Ishikawa (cell line): Measurements from ENCODE around the gene DST.

ENCODE experiments used
- CEBPB ChIP-seq: IDR thresholded peaks from 2 replicates; pipeline ENCODE4 v1.6.1; 2012
- CREB1 ChIP-seq: IDR thresholded peaks from 2 replicates; pipeline ENCODE4 v1.6.1; 2012; ENCODE audit warnings: low read depth
- EGR1 ChIP-seq: IDR thresholded peaks from 2 replicates; pipeline ENCODE4 v1.6.1; 2012
- EP300 ChIP-seq: IDR thresholded peaks from 2 replicates; pipeline ENCODE4 v1.6.1; 2012; ENCODE audit warnings: borderline replicate concordance
- FOXM1 ChIP-seq: IDR thresholded peaks from 2 replicates; pipeline ENCODE4 v1.6.1; 2012; ENCODE audit warnings: low read depth, borderline replicate concordance
- NFIC ChIP-seq: IDR thresholded peaks from 2 replicates; pipeline ENCODE4 v1.6.1; 2012
- RAD21 ChIP-seq: IDR thresholded peaks from 2 replicates; pipeline ENCODE4 v1.6.1; 2012; ENCODE audit warnings: low read depth
- TAF1 ChIP-seq: IDR thresholded peaks from 2 replicates; pipeline ENCODE4 v1.6.1; 2012; ENCODE audit warnings: low read depth, mild to moderate bottlenecking
- TCF12 ChIP-seq: IDR thresholded peaks from 2 replicates; pipeline ENCODE4 v1.6.1; 2012; ENCODE audit warnings: low read depth
- TEAD4 ChIP-seq: IDR thresholded peaks from 2 replicates; pipeline ENCODE4 v1.6.1; 2012
- YY1 ChIP-seq: IDR thresholded peaks from 2 replicates; pipeline ENCODE4 v1.6.1; 2012; ENCODE audit warnings: low read depth
- ZBTB7A ChIP-seq: IDR thresholded peaks from 2 replicates; pipeline ENCODE4 v1.6.1; 2012; ENCODE audit warnings: low read depth
- TF ChIP-seq, protein P1 (sequence below): IDR thresholded peaks from 2 replicates; pipeline ENCODE4 v1.6.1; 2012
- TF ChIP-seq, protein P2 (sequence below): IDR thresholded peaks from 2 replicates; pipeline ENCODE4 v1.6.1; 2012
- TF ChIP-seq, protein P3 (sequence below): IDR thresholded peaks from 2 replicates; pipeline ENCODE4 v1.6.1; 2012; ENCODE audit warnings: low read depth, mild to moderate bottlenecking

DST gene

DNA sequence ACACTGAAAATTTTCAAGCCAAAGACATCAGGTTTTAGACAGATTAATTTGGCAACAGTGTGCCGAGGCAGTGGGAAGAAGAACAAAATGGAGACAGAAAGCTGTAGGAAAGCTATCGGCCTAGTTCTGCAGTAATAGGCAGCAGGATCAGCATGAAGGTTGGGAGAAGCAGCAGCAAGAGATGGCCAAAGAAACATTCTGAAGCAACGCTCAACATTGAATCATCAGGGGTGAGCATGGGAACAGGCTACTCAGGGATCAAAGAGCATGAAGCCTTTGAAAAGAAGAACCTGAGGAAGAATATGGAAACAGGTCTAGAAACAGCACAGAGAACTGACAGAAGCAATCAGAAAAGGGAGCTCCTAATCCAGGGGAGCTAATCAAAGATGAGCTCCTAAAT lies 7.1 kb upstream of the DST start:
- no peak for TF ChIP-seq NFIC
- TF ChIP-seq FOXM1, result no peak
- TF ChIP-seq, protein P1, sequence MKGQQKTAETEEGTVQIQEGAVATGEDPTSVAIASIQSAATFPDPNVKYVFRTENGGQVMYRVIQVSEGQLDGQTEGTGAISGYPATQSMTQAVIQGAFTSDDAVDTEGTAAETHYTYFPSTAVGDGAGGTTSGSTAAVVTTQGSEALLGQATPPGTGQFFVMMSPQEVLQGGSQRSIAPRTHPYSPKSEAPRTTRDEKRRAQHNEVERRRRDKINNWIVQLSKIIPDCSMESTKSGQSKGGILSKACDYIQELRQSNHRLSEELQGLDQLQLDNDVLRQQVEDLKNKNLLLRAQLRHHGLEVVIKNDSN, result no peak
- no peak for TF ChIP-seq CEBPB
- no peak for TF ChIP-seq RAD21
- TF ChIP-seq, protein P2, sequence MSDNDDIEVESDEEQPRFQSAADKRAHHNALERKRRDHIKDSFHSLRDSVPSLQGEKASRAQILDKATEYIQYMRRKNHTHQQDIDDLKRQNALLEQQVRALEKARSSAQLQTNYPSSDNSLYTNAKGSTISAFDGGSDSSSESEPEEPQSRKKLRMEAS, result no peak
- no peak for TF ChIP-seq TAF1
- TF ChIP-seq EGR1, result no peak
- TF ChIP-seq ZBTB7A, result no peak

DNA sequence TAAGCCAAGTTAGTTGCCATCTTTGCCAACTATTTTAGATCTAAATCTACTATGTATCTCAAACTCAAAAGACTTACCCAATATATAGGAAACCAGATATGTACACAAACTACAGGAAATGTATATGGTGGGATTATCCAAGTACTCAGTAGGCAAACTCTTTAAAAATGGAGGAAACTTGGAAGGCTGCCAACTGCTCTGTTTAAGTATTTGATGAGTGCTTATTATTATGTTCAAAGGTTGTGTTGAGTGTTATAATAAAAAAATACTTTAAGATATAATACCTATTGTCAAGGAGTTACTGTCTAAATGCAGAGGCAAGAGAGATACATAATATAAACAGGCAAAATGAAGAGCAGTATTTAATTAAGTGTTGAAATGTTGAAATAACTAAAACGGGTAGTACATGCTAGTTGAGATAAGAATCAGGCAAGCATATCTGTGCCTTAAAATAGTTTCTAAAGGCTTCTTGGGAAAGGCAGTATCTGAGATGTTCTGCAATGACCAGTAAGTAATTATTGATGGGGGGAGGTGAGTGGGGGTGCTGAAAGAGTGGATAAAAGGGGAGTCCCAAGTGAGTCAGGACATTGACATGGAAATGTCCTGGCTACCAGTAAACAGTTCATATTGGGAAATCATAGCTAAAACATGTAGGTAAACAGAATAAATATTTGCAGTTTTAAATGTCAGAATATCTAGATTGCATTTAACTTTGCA lies 6.5 kb upstream of the DST start:
- TF ChIP-seq EGR1, result no peak
- peak; percentile 54; the same call in 1 of the 2 replicates for TF ChIP-seq NFIC
- TF ChIP-seq EP300, result no peak
- TF ChIP-seq TAF1, result no peak
- no peak for TF ChIP-seq ZBTB7A
- TF ChIP-seq TCF12, result no peak
- TF ChIP-seq CEBPB, result no peak

DNA sequence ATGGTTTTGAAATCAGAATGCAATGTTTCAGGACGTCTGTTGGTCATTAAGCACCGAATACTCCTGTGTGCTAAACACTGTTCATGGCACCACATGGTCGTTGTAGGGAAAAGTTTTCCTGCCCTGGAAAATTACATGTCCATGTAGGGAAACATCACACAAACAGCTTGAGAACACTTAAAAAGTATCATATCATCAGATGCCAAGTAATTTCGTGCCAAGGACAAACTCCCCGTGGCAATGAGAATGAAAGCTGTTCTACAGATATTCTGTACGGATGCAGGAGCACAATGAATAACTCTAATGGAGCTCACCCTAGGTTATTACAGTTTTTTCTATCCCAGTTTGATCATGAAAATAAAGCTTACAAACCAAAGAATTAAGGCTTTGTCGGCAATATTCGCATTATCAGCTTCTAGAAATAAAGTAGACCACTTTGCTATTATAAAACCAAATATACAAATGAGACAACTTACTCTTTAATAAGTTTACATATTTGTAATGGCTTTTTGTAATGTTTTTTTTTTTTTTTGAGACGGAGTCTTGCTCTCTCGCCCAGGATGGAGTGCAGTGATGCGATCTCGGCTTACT lies 4.6 kb upstream of the DST start:
- TF ChIP-seq RAD21 (no peak), ZBTB7A (no peak), TEAD4 (no peak), EP300 (no peak), NFIC (no peak), TCF12 (no peak)
- TF ChIP-seq, protein P3, sequence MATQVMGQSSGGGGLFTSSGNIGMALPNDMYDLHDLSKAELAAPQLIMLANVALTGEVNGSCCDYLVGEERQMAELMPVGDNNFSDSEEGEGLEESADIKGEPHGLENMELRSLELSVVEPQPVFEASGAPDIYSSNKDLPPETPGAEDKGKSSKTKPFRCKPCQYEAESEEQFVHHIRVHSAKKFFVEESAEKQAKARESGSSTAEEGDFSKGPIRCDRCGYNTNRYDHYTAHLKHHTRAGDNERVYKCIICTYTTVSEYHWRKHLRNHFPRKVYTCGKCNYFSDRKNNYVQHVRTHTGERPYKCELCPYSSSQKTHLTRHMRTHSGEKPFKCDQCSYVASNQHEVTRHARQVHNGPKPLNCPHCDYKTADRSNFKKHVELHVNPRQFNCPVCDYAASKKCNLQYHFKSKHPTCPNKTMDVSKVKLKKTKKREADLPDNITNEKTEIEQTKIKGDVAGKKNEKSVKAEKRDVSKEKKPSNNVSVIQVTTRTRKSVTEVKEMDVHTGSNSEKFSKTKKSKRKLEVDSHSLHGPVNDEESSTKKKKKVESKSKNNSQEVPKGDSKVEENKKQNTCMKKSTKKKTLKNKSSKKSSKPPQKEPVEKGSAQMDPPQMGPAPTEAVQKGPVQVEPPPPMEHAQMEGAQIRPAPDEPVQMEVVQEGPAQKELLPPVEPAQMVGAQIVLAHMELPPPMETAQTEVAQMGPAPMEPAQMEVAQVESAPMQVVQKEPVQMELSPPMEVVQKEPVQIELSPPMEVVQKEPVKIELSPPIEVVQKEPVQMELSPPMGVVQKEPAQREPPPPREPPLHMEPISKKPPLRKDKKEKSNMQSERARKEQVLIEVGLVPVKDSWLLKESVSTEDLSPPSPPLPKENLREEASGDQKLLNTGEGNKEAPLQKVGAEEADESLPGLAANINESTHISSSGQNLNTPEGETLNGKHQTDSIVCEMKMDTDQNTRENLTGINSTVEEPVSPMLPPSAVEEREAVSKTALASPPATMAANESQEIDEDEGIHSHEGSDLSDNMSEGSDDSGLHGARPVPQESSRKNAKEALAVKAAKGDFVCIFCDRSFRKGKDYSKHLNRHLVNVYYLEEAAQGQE, result no peak

DNA sequence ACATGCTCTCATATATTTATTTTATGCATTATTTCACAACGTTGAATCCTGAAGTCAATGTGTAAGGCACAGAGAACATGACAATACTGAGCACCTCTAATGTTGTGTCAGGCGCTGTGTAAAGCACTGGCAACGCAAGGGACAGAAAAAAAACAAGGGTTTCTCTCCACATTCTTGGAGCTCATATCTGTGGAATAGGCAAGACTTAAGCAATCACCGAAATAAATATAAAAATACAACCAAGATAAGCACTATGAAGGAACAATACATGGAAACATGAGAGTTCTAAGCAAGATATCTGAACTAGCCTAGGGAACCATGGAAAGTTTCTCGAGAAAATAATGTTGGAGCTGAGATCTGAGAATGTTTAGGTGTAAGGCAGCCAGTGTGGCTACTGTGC lies 1.7 kb upstream of the DST start:
- TF ChIP-seq EGR1, result no peak
- TF ChIP-seq, protein P1, result no peak
- no peak for TF ChIP-seq EP300
- TF ChIP-seq TAF1, result no peak
- TF ChIP-seq CREB1, result no peak
- TF ChIP-seq FOXM1, result no peak
- TF ChIP-seq CEBPB, result no peak
- no peak for TF ChIP-seq YY1
- TF ChIP-seq RAD21, result no peak
- no peak for TF ChIP-seq TCF12

DNA sequence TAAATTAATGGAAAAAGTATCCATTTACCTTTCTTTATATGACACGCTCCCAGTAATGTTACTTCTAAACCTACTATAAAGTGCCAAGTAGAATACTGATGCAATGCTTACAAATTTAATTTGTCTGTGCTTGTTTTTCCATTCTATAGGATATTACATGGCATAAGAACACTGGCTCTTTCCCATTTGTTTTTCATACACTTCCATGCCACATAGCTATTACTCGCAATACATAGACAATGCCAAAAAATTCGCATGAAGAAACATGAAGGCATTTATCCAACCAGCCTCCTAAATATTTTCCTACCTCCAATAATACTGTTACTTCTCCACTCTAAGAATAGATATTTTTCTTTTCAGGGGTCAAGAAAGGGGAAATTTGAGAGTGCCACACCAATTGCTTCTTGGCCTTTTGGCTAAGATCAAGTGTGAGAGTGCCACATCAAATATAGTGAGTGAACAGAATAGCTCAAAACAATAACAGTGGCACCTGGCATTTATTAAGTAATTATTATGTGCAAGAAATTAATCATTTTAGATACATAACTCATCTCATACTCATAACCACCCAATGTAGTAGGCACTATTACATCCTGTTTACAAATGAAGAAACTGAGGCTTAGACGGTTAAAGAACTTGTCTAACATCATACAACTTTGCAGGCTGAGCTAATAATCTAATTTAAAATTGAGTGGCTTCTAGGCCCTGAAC lies 845 bp upstream of the DST start:
- TF ChIP-seq CEBPB (no peak), TEAD4 (no peak), YY1 (no peak), TCF12 (no peak), FOXM1 (no peak)

DNA sequence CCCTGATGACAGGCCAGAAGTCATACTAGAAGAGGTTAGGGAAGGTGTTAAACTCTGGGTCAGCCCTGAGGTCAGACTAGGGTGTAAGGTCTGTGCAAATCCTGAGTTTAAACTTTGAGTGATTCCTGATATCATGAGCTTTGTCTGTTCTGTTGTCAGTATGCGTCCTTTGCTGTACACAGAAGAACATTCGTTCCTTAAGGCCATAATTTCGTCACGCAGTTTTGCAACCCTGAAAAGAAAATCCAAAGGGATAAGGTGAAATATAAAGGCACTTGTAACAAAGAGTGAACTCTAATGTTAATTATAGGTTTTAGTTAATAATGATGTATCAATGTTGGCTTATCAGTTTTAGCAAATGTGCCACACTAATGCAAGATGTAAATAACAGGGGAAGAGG lies 2.3 kb downstream of the DST start:
- TF ChIP-seq TEAD4, result no peak
- no peak for TF ChIP-seq TCF12
- TF ChIP-seq ZBTB7A, result no peak
- TF ChIP-seq EGR1, result no peak
- no peak for TF ChIP-seq CEBPB
- TF ChIP-seq FOXM1, result no peak
- TF ChIP-seq, protein P1, result no peak
- no peak for TF ChIP-seq YY1
- TF ChIP-seq RAD21, result no peak
- TF ChIP-seq TAF1, result no peak

DNA sequence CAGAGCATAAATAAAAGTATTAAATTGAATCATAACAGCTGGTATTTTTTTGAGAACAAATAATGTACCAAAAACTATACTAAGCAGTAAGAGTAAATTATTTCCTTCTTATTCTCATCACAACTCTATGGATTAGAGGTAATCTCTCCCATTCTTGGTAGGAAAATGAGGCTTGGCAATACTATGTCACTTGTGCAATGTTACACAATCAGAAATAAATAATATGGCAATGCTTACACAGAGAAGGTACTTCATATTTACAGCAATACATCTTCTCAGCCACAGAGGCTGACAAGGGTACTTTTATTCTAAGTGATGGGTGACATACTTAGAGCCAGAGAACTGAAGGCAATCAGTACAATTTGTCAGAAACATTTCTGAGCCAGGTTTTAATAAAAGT lies 3.9 kb downstream of the DST start:
- TF ChIP-seq NFIC, result no peak
- no peak for TF ChIP-seq TEAD4
- no peak for TF ChIP-seq RAD21
- no peak for TF ChIP-seq TCF12
- no peak for TF ChIP-seq CEBPB
- TF ChIP-seq ZBTB7A, result no peak
- TF ChIP-seq, protein P2, result no peak
- TF ChIP-seq CREB1, result no peak
- TF ChIP-seq YY1, result no peak
- no peak for TF ChIP-seq EGR1
- TF ChIP-seq, protein P3, result no peak
- no peak for TF ChIP-seq TAF1
- TF ChIP-seq, protein P1, result no peak
- no peak for TF ChIP-seq FOXM1
- TF ChIP-seq EP300, result no peak
